ENCODE results near the gene SCN10A. TPM values are rescaled to one million over a fixed set of nuclear protein-coding genes. Genes with fewer than 3 reads are reported as not detected.

SCN10A gene
- total and polyA plus RNA-seq, 9 of the 15 experiments (the other 6 are each of a cell fraction or from before 2014, with no cell fraction given) = not detected

GRCh38 chr3:38649500-38650247 lies 166.3 kb downstream of the SCN10A start, which contains the start of gene SCN5A (continued):
- no peak for TF ChIP-seq RHOXF2B (CRISPR knock-in tag; conservative IDR thresholded peaks at IDR 0.05)
- TF ChIP-seq CUX1 (CRISPR knock-in tag; IDR thresholded peaks at IDR 0.05) = no peak
- no peak for TF ChIP-seq ZBTB43 (CRISPR knock-in tag; IDR thresholded peaks at IDR 0.05)
- no peak for TF ChIP-seq ID3 (CRISPR knock-in tag; IDR thresholded peaks at IDR 0.05)
- TF ChIP-seq ID3 (tag; IDR thresholded peaks at IDR 0.05) = no peak
- no peak for TF ChIP-seq ZBTB11 (CRISPR knock-in tag; IDR thresholded peaks at IDR 0.05)
